GM21825 (cell line): ENCODE data around the gene ZDHHC21.
"Not testable (repeated sequence)": the region's sequence is repeated elsewhere in the genome, so short reads cannot be mapped to it uniquely, and the experiment has no call there.

Source experiments
- ATAC-seq: cut with Tn5 transposase; IDR thresholded peaks from one replicate; pipeline ENCODE4 v1.9.1; 2021; ENCODE audit warnings: mild to moderate bottlenecking, moderate library complexity; ENCODE audit not compliant: unreplicated experiment

ZDHHC21 gene

GRCh38 chr9:14686168-14686567, 7.1 kb downstream of the ZDHHC21 start:
- ATAC-seq, result no peak

GRCh38 chr9:14682616-14683015, 10.6 kb downstream of the ZDHHC21 start:
- not testable (repeated sequence) for ATAC-seq

GRCh38 chr9:14678776-14679175, 14.5 kb downstream of the ZDHHC21 start:
- ATAC-seq, result no peak

- no peak for ATAC-seq
Measured at GRCh38 chr9:14677872-14678271, 15.4 kb downstream of the ZDHHC21 start.

- ATAC-seq, result no peak
Measured at GRCh38 chr9:14677396-14677795, 15.8 kb downstream of the ZDHHC21 start.

GRCh38 chr9:14674630-14675029, 18.6 kb downstream of the ZDHHC21 start:
- ATAC-seq, result no peak

GRCh38 chr9:14671377-14671776, 21.9 kb downstream of the ZDHHC21 start:
- ATAC-seq, result no peak

GRCh38 chr9:14670718-14671117, 22.5 kb downstream of the ZDHHC21 start:
- no peak for ATAC-seq

- not testable (repeated sequence) for ATAC-seq
Measured at GRCh38 chr9:14664022-14664421, 29.2 kb downstream of the ZDHHC21 start.

- ATAC-seq, result no peak
Measured at GRCh38 chr9:14662060-14662453, 31.2 kb downstream of the ZDHHC21 start.

- ATAC-seq, result no peak
Measured at GRCh38 chr9:14661421-14662059, 31.7 kb downstream of the ZDHHC21 start.

GRCh38 chr9:14660721-14661120, 32.5 kb downstream of the ZDHHC21 start:
- ATAC-seq, result no peak

- no peak for ATAC-seq
Measured at GRCh38 chr9:14654932-14655331, 38.3 kb downstream of the ZDHHC21 start.

GRCh38 chr9:14653511-14653910, 39.7 kb downstream of the ZDHHC21 start:
- ATAC-seq, result no peak

GRCh38 chr9:14652729-14653377, 40.4 kb downstream of the ZDHHC21 start:
- ATAC-seq, result no peak

GRCh38 chr9:14650596-14650995, 42.6 kb downstream of the ZDHHC21 start:
- ATAC-seq, result no peak

- ATAC-seq, result no peak
Measured at GRCh38 chr9:14645648-14646047, 47.6 kb downstream of the ZDHHC21 start.

GRCh38 chr9:14640967-14641366, 52.3 kb downstream of the ZDHHC21 start:
- ATAC-seq, result no peak

- ATAC-seq, result no peak
Measured at GRCh38 chr9:14640294-14640693, 52.9 kb downstream of the ZDHHC21 start.

- ATAC-seq, result no peak
Measured at GRCh38 chr9:14633906-14634565, 59.2 kb downstream of the ZDHHC21 start.

- no peak for ATAC-seq
Measured at GRCh38 chr9:14633148-14633547, 60.1 kb downstream of the ZDHHC21 start.

GRCh38 chr9:14627513-14627912, 65.7 kb downstream of the ZDHHC21 start:
- ATAC-seq, result no peak
